Measurements from ENCODE around the gene RABGAP1L.
"Not testable (repeated sequence)": the region's sequence is repeated elsewhere in the genome, so short reads cannot be mapped to it uniquely, and the experiment has no call there.

Gene RABGAP1L

GRCh38 chr1:174284052-174284451, 124.7 kb downstream of the RABGAP1L start:
- no peak overlapping the region for H3K9ac ChIP-seq (ENCODE audit: low read length)
- H3K4me1 ChIP-seq (ENCODE audit: control insufficient read depth, low read depth, low read length) = no peaks in the 10 kb centered on the region
- no peaks in the 10 kb centered on the region for H3K9me3 ChIP-seq (ENCODE audit: control insufficient read depth, low read depth, low read length)
- no peaks in the 10 kb centered on the region for H3K27me3 ChIP-seq (ENCODE audit: control insufficient read depth, insufficient read depth, low read length)
- no peaks in the 10 kb centered on the region for H3K36me3 ChIP-seq (ENCODE audit: control insufficient read depth, low read depth, low read length)
- no peak overlapping the region for H3K27ac ChIP-seq (ENCODE audit: low read length)
- no peak overlapping the region for H3K4me3 ChIP-seq (ENCODE audit: low read length)

DNA sequence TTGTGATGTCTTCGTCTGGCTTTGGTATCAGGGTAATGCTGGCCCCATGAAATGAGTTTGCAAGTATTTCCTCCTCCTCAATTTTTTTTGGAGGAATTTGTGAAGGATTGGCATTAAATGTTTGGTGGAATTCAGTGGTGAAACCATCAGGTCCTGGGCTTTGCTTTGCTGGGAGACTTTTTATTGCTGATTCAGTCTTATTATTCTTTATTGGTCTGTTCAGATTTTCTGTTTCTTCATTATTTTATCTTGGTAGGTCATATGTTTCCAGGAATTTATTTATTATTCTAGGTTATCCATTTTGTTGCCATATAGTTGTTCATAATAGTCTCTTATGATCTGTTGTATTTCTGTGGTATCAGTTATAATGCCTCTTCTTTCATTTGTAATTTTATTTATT, 126.7 kb downstream of the RABGAP1L start:
- Histone ChIP-seq H3K27ac (ENCODE audit: low read length) (no peak overlapping the region), H3K36me3 (ENCODE audit: control insufficient read depth, low read depth, low read length) (no peaks in the 10 kb centered on the region), H3K9me3 (ENCODE audit: control insufficient read depth, low read depth, low read length) (no peaks in the 10 kb centered on the region), H3K27me3 (ENCODE audit: control insufficient read depth, insufficient read depth, low read length) (no peaks in the 10 kb centered on the region), H3K4me3 (ENCODE audit: low read length) (no peak overlapping the region), H3K4me1 (ENCODE audit: control insufficient read depth, low read depth, low read length) (no peaks in the 10 kb centered on the region), H3K9ac (ENCODE audit: low read length) (no peak overlapping the region)

DNA sequence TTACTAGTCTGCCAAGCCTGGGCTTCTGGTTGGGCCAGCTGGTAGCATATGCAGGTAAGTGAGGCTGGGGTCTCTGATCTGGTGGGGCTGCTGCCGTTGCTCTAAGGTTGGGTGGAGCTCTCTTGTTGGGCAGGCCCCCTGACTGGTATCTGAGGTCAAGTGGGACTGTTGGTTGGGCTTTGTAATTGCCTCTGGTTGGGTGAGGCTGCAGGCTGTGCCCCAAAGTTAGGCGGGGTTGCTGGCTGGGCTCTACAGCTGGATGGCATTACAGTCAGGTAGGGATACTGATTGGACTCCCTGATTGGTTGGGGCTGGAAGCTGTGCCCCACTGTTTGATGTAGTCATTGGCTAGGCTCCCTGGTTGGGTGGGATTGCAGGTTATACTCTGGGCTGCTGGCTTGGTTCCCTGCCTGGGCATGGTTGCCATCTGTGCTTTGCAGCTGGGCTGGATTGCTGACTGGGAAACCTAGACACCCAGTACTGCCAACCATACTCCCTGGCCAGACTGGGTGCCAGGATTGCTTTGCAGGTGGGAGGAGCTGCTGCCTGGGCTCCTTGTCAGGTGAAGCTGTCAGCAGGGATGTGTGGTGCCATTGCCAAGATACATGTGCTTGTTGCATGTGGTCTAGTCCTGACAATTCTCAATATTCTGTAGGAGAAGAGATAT, 130.5 kb downstream of the RABGAP1L start:
- no peaks in the 10 kb centered on the region for H3K9me3 ChIP-seq (ENCODE audit: control insufficient read depth, low read depth, low read length)
- H3K27me3 ChIP-seq (ENCODE audit: control insufficient read depth, insufficient read depth, low read length) = no peaks in the 10 kb centered on the region
- no peak overlapping the region for H3K9ac ChIP-seq (ENCODE audit: low read length)
- H3K36me3 ChIP-seq (ENCODE audit: control insufficient read depth, low read depth, low read length) = no peaks in the 10 kb centered on the region
- no peaks in the 10 kb centered on the region for H3K4me1 ChIP-seq (ENCODE audit: control insufficient read depth, low read depth, low read length)
- H3K4me3 ChIP-seq (ENCODE audit: low read length) = no peak overlapping the region
- H3K27ac ChIP-seq (ENCODE audit: low read length) = no peak overlapping the region

- no peaks in the 10 kb centered on the region for H3K4me1 ChIP-seq (ENCODE audit: control insufficient read depth, low read depth, low read length)
- H3K4me3 ChIP-seq (ENCODE audit: low read length) = no peak overlapping the region
- H3K27me3 ChIP-seq (ENCODE audit: control insufficient read depth, insufficient read depth, low read length) = no peaks in the 10 kb centered on the region
- H3K9me3 ChIP-seq (ENCODE audit: control insufficient read depth, low read depth, low read length) = no peaks in the 10 kb centered on the region
- H3K9ac ChIP-seq (ENCODE audit: low read length) = no peak overlapping the region
- H3K27ac ChIP-seq (ENCODE audit: low read length) = no peak overlapping the region
- no peaks in the 10 kb centered on the region for H3K36me3 ChIP-seq (ENCODE audit: control insufficient read depth, low read depth, low read length)
These were observed 131.7 kb downstream of the RABGAP1L start for GRCh38 chr1:174291059-174291458.

- Histone ChIP-seq H3K9me3 (ENCODE audit: control insufficient read depth, low read depth, low read length) (no peaks in the 10 kb centered on the region), H3K36me3 (ENCODE audit: control insufficient read depth, low read depth, low read length) (no peaks in the 10 kb centered on the region), H3K27ac (ENCODE audit: low read length) (no peak overlapping the region), H3K9ac (ENCODE audit: low read length) (no peak overlapping the region), H3K4me3 (ENCODE audit: low read length) (no peak overlapping the region), H3K27me3 (ENCODE audit: control insufficient read depth, insufficient read depth, low read length) (no peaks in the 10 kb centered on the region), H3K4me1 (ENCODE audit: control insufficient read depth, low read depth, low read length) (no peaks in the 10 kb centered on the region)
These were observed 137.0 kb downstream of the RABGAP1L start for GRCh38 chr1:174296309-174296708.

- Histone ChIP-seq H3K4me1 (ENCODE audit: control insufficient read depth, low read depth, low read length) (no peaks in the 10 kb centered on the region), H3K9ac (ENCODE audit: low read length) (no peak overlapping the region), H3K36me3 (ENCODE audit: control insufficient read depth, low read depth, low read length) (no peaks in the 10 kb centered on the region), H3K27me3 (ENCODE audit: control insufficient read depth, insufficient read depth, low read length) (no peaks in the 10 kb centered on the region), H3K4me3 (ENCODE audit: low read length) (no peak overlapping the region), H3K9me3 (ENCODE audit: control insufficient read depth, low read depth, low read length) (no peaks in the 10 kb centered on the region), H3K27ac (ENCODE audit: low read length) (no peak overlapping the region)
These were observed 138.0 kb downstream of the RABGAP1L start for GRCh38 chr1:174297351-174297750.

GRCh38 chr1:174301295-174302077, 142.2 kb downstream of the RABGAP1L start:
- H3K4me1 ChIP-seq (ENCODE audit: control insufficient read depth, low read depth, low read length) = no peaks in the 10 kb centered on the region
- H3K27ac ChIP-seq (ENCODE audit: low read length) = no peak overlapping the region
- H3K4me3 ChIP-seq (ENCODE audit: low read length) = no peak overlapping the region
- no peaks in the 10 kb centered on the region for H3K36me3 ChIP-seq (ENCODE audit: control insufficient read depth, low read depth, low read length)
- no peaks in the 10 kb centered on the region for H3K27me3 ChIP-seq (ENCODE audit: control insufficient read depth, insufficient read depth, low read length)
- no peak overlapping the region for H3K9ac ChIP-seq (ENCODE audit: low read length)
- no peaks in the 10 kb centered on the region for H3K9me3 ChIP-seq (ENCODE audit: control insufficient read depth, low read depth, low read length)

DNA sequence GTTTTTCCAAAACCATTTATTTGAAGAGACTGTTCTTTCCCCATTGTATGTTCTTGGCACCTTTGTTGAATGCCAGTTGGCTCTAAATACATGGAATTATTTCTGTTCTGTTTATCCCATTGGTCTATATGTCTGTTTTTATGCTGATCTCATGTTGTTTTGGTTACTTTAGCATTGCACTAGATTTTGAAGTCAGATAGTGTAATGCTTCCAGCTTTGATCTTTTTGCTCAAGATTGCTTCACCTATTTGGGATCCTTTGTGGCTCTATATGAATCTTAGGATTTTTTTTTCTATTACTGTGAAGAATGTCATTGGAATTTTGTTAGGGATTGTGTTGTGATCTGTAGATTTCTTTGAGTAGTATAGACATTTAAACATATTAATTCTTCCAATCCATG, 149.3 kb downstream of the RABGAP1L start:
- Histone ChIP-seq H3K9ac (ENCODE audit: low read length) (no peak overlapping the region), H3K27ac (ENCODE audit: low read length) (no peak overlapping the region), H3K4me1 (ENCODE audit: control insufficient read depth, low read depth, low read length) (no peaks in the 10 kb centered on the region), H3K4me3 (ENCODE audit: low read length) (no peak overlapping the region), H3K27me3 (ENCODE audit: control insufficient read depth, insufficient read depth, low read length) (no peaks in the 10 kb centered on the region), H3K36me3 (ENCODE audit: control insufficient read depth, low read depth, low read length) (no peaks in the 10 kb centered on the region), H3K9me3 (ENCODE audit: control insufficient read depth, low read depth, low read length) (no peaks in the 10 kb centered on the region)

- peaks cover 7% of the 10 kb centered on the region for H3K9me3 ChIP-seq (ENCODE audit: control insufficient read depth, low read depth, low read length)
These were observed 150.2 kb downstream of the RABGAP1L start for GRCh38 chr1:174309490-174309889.

DNA sequence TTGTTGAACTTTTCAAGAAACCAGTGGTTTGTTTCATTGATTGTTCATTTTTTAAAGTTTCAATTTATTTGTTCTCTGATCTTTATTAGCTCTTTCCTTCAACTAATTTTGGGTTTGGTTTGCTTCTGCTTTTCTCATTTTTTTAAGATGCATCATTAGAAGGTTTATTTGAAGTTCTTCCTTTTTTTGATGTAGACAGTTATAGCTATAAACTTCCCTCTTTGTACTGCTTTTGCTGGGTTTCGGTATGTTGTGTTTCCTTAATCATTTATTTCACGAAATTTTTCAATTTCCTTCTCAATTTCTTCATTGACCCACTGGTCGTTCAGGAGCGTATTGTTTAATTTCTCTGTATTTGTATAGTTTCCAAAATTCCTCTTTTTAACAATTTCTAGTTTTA, 155.1 kb downstream of the RABGAP1L start:
- Histone ChIP-seq H3K4me1 (ENCODE audit: control insufficient read depth, low read depth, low read length) (no peaks in the 10 kb centered on the region), H3K9ac (ENCODE audit: low read length) (no peak overlapping the region), H3K36me3 (ENCODE audit: control insufficient read depth, low read depth, low read length) (no peaks in the 10 kb centered on the region), H3K27ac (ENCODE audit: low read length) (no peak overlapping the region), H3K27me3 (ENCODE audit: control insufficient read depth, insufficient read depth, low read length) (no peaks in the 10 kb centered on the region), H3K9me3 (ENCODE audit: control insufficient read depth, low read depth, low read length) (peaks cover 20% of the 10 kb centered on the region), H3K4me3 (ENCODE audit: low read length) (no peak overlapping the region)

More at GRCh38 chr1:174309490-174309889, 150.2 kb downstream of the RABGAP1L start:
- H3K27ac ChIP-seq (ENCODE audit: low read length) = no peak overlapping the region
- H3K27me3 ChIP-seq (ENCODE audit: control insufficient read depth, insufficient read depth, low read length) = no peaks in the 10 kb centered on the region
- no peak overlapping the region for H3K9ac ChIP-seq (ENCODE audit: low read length)
- no peaks in the 10 kb centered on the region for H3K4me1 ChIP-seq (ENCODE audit: control insufficient read depth, low read depth, low read length)
- H3K4me3 ChIP-seq (ENCODE audit: low read length) = no peak overlapping the region
- no peaks in the 10 kb centered on the region for H3K36me3 ChIP-seq (ENCODE audit: control insufficient read depth, low read depth, low read length)

GRCh38 chr1:174315239-174315638, 155.9 kb downstream of the RABGAP1L start:
- Histone ChIP-seq H3K9me3 (ENCODE audit: control insufficient read depth, low read depth, low read length) (peaks cover 28% of the 10 kb centered on the region), H3K9ac (ENCODE audit: low read length) (no peak overlapping the region), H3K27ac (ENCODE audit: low read length) (no peak overlapping the region), H3K4me3 (ENCODE audit: low read length) (no peak overlapping the region), H3K4me1 (ENCODE audit: control insufficient read depth, low read depth, low read length) (no peaks in the 10 kb centered on the region), H3K27me3 (ENCODE audit: control insufficient read depth, insufficient read depth, low read length) (no peaks in the 10 kb centered on the region), H3K36me3 (ENCODE audit: control insufficient read depth, low read depth, low read length) (no peaks in the 10 kb centered on the region)

DNA sequence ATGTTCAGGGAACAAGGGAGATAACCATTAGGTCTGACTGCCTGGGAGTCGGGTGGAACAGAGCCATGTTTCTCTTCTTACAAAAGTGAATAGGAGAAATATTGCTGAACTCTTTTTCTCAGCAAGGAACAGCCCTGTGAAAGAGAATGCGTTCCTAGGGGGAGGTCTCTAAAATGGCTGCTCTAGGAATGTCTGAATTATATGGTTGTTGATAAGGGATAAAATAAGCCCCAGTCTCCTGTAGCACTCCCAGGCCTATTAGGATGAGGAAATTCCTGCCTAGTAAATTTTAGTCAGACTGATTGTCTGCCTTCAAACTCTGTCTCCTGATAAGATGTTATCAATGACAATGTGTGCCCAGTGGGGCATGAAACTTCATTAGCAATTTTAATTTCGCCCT, 161.6 kb downstream of the RABGAP1L start:
- peaks cover 18% of the 10 kb centered on the region for H3K9me3 ChIP-seq (ENCODE audit: control insufficient read depth, low read depth, low read length)
- H3K27ac ChIP-seq (ENCODE audit: low read length) = not testable (repeated sequence)

More for the DNA sequence above, 161.6 kb downstream of the RABGAP1L start:
- H3K27me3 ChIP-seq (ENCODE audit: control insufficient read depth, insufficient read depth, low read length); H3K9ac ChIP-seq (ENCODE audit: low read length); H3K4me1 ChIP-seq (ENCODE audit: control insufficient read depth, low read depth, low read length); H3K36me3 ChIP-seq (ENCODE audit: control insufficient read depth, low read depth, low read length); H3K4me3 ChIP-seq (ENCODE audit: low read length): not testable (repeated sequence)

Data from iPS-18a (cell line).